ENCODE data around the gene PELI1. TPM values are rescaled to one million over a fixed set of nuclear protein-coding genes. Genes with fewer than 3 reads are reported as not detected.

Gene PELI1
- total and polyA plus RNA-seq, 11 donors, result 4.2 to 14.6 (median 7.3) TPM

- Histone ChIP-seq H3K4me3 (no peak overlapping the region), H3K9me3 (peaks cover 0 to 7% (median 0%) of the 10 kb centered on the region in 12 donors), H3K27me3 (no peaks in the 10 kb centered on the region), H3K36me3 (peaks cover 0 to 4% (median 0%) of the 10 kb centered on the region in 9 donors), H3K4me1 (peaks cover 0 to 41% (median 9%) of the 10 kb centered on the region in 12 donors), H3K27ac (no peak overlapping the region)
- TF ChIP-seq CTCF (IDR thresholded peaks at IDR 0.05), result no peak
- ATAC-seq (no peak), DNase-seq (no peak)
- intact Hi-C loops (cut with DNase I), result no loop called here
- 70 to 77% (median 73%) methylated on average over 3 of the region's 3 CpGs for WGBS, 4 donors
Measured at GRCh38 chr2:64126601-64127000, 17.6 kb downstream of the PELI1 start.

- intact Hi-C loops (cut with DNase I), result no loop called here
- no peak for ATAC-seq
- H3K36me3 ChIP-seq, result peaks cover 0 to 16% (median 0%) of the 10 kb centered on the region in 9 donors
Measured at GRCh38 chr2:64124571-64124970, 19.6 kb downstream of the PELI1 start.

GRCh38 chr2:64124168-64124567 is 20.1 kb downstream of the PELI1 start:
- no peak overlapping the region for H3K4me3 ChIP-seq
- DNase-seq, result no peak
- intact Hi-C loops (cut with DNase I), result no loop called here
- no peak for ATAC-seq
- 67 to 100% (median 91%) methylated on average over 3 of the region's 3 CpGs for WGBS, 4 donors
- peaks cover 0 to 7% (median 0%) of the 10 kb centered on the region in 12 donors for H3K9me3 ChIP-seq
- no peak for TF ChIP-seq CTCF (IDR thresholded peaks at IDR 0.05)
- TF ChIP-seq POLR2A (IDR thresholded peaks at IDR 0.05), result no peak
- no peak overlapping the region for H3K27ac ChIP-seq
- peaks cover 0 to 41% (median 12%) of the 10 kb centered on the region in 12 donors for H3K4me1 ChIP-seq
- no peaks in the 10 kb centered on the region for H3K27me3 ChIP-seq
- H3K36me3 ChIP-seq, result peaks cover 0 to 16% (median 0%) of the 10 kb centered on the region in 9 donors

More at GRCh38 chr2:64124571-64124970, 19.6 kb downstream of the PELI1 start:
- Histone ChIP-seq H3K4me3 (no peak overlapping the region), H3K27ac (no peak overlapping the region), H3K4me1 (peaks cover 0 to 41% (median 11%) of the 10 kb centered on the region in 12 donors), H3K9me3 (peaks cover 0 to 7% (median 0%) of the 10 kb centered on the region in 12 donors), H3K27me3 (no peaks in the 10 kb centered on the region)
- no peak for DNase-seq
- TF ChIP-seq POLR2A (IDR thresholded peaks at IDR 0.05), result no peak
- TF ChIP-seq CTCF (IDR thresholded peaks at IDR 0.05), result no peak

GRCh38 chr2:64123740-64124139 is 20.5 kb downstream of the PELI1 start:
- WGBS, 4 donors, result 94 to 99% (median 97%) methylated on average over 1 of the region's 1 CpG
- DNase-seq (no peak), ATAC-seq (no peak)
- Histone ChIP-seq H3K36me3 (peaks cover 0 to 16% (median 0%) of the 10 kb centered on the region in 9 donors), H3K4me3 (no peak overlapping the region), H3K4me1 (peaks cover 0 to 40% (median 11%) of the 10 kb centered on the region in 12 donors), H3K27me3 (no peaks in the 10 kb centered on the region), H3K9me3 (peaks cover 0 to 7% (median 0%) of the 10 kb centered on the region in 12 donors), H3K27ac (no peak overlapping the region)
- TF ChIP-seq CTCF (IDR thresholded peaks at IDR 0.05) (no peak), POLR2A (IDR thresholded peaks at IDR 0.05) (no peak)
- intact Hi-C loops (cut with DNase I), result no loop called here
